ENCODE results near the gene HDAC4.

Gene HDAC4

GRCh38 chr2:239337122-239337876 lies 63.5 kb downstream of the HDAC4 start:
- DNase-seq (ENCODE audit: low read depth, low spot score): no peak
- TF ChIP-seq SUZ12 (IDR thresholded peaks at IDR 0.05; ENCODE audit: extremely low read depth, insufficient read depth, insufficient read length) (no peak), ZNF274 (IDR thresholded peaks at IDR 0.05; ENCODE audit: low read depth, low read length) (no peak), YY1 (IDR thresholded peaks at IDR 0.05; ENCODE audit: insufficient read depth, insufficient read length) (no peak)
- Histone ChIP-seq H3K27me3 (ENCODE audit: insufficient read depth, insufficient read length) (no peaks in the 10 kb centered on the region), H3K4me1 (ENCODE audit: insufficient read depth, insufficient read length) (no peaks in the 10 kb centered on the region), H3K36me3 (ENCODE audit: insufficient read depth, insufficient read length, low read length) (peaks cover 8% of the 10 kb centered on the region), H3K4me3 (ENCODE audit: insufficient read length, low read depth) (no peak overlapping the region), H3K9me3 (ENCODE audit: insufficient read depth, low read length) (no peaks in the 10 kb centered on the region), H3K9ac (ENCODE audit: insufficient read length, low read depth) (no peak overlapping the region)

DNA sequence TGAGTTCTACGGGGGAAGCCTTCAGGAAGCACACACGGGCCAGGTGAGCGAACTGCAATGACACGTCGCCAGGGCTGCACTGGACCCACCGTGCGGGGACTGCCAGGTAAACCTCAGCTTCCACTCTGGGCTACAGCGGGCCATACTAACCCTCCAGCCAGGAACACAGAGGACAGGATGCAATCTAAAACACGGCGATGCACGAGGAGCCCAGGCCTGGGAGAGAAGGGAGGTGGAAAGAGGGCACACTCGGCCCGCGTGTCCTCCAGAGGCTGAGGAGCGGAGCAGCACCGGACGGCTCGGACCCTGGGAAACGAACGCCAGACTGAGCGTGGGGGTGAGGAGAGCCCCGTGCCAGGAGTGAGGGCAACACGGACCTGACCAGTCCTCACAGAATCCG lies 69.3 kb downstream of the HDAC4 start:
- no peak overlapping the region for H3K9ac ChIP-seq (ENCODE audit: insufficient read length, low read depth)
- H3K36me3 ChIP-seq (ENCODE audit: insufficient read depth, insufficient read length, low read length): no peaks in the 10 kb centered on the region
- DNase-seq (ENCODE audit: low read depth, low spot score): no peak
- no peak for TF ChIP-seq YY1 (IDR thresholded peaks at IDR 0.05; ENCODE audit: insufficient read depth, insufficient read length)
- H3K4me1 ChIP-seq (ENCODE audit: insufficient read depth, insufficient read length): peaks cover 6% of the 10 kb centered on the region
- H3K4me3 ChIP-seq (ENCODE audit: insufficient read length, low read depth): no peak overlapping the region
- H3K27me3 ChIP-seq (ENCODE audit: insufficient read depth, insufficient read length): no peaks in the 10 kb centered on the region
- no peaks in the 10 kb centered on the region for H3K9me3 ChIP-seq (ENCODE audit: insufficient read depth, low read length)

DNA sequence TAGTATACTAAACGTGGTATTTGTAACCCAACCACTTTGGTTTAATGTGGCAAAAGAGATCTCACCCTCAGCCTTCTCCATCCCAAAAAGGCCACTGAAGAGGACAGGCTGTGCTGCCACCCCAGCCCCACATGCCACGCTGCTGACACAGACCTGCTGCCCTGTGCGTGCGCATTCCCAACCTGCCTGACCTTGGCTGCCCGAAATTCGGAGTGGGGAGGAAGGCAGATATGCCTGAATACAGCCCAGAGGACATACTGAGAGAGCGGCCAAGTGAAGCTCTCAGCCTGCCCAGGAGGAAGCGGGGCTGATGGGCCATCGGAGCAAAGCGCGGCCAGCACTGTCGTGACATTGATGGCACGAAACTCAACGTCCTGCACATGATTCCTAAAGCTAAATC lies 70.0 kb downstream of the HDAC4 start:
- no peak for DNase-seq (ENCODE audit: low read depth, low spot score)
- Histone ChIP-seq H3K9ac (ENCODE audit: insufficient read length, low read depth) (no peak overlapping the region), H3K4me1 (ENCODE audit: insufficient read depth, insufficient read length) (peaks cover 6% of the 10 kb centered on the region), H3K9me3 (ENCODE audit: insufficient read depth, low read length) (no peaks in the 10 kb centered on the region), H3K27me3 (ENCODE audit: insufficient read depth, insufficient read length) (no peaks in the 10 kb centered on the region), H3K36me3 (ENCODE audit: insufficient read depth, insufficient read length, low read length) (no peaks in the 10 kb centered on the region), H3K4me3 (ENCODE audit: insufficient read length, low read depth) (no peak overlapping the region)
- TF ChIP-seq SUZ12 (IDR thresholded peaks at IDR 0.05; ENCODE audit: extremely low read depth, insufficient read depth, insufficient read length) (no peak), ZNF274 (IDR thresholded peaks at IDR 0.05; ENCODE audit: low read depth, low read length) (no peak), YY1 (IDR thresholded peaks at IDR 0.05; ENCODE audit: insufficient read depth, insufficient read length) (no peak)

- no peak overlapping the region for H3K4me3 ChIP-seq (ENCODE audit: insufficient read length, low read depth)
- H3K27me3 ChIP-seq (ENCODE audit: insufficient read depth, insufficient read length): no peaks in the 10 kb centered on the region
- TF ChIP-seq ZNF274 (IDR thresholded peaks at IDR 0.05; ENCODE audit: low read depth, low read length): no peak
- TF ChIP-seq YY1 (IDR thresholded peaks at IDR 0.05; ENCODE audit: insufficient read depth, insufficient read length): no peak
- TF ChIP-seq SUZ12 (IDR thresholded peaks at IDR 0.05; ENCODE audit: extremely low read depth, insufficient read depth, insufficient read length): no peak
- DNase-seq (ENCODE audit: low read depth, low spot score): no peak
- no peaks in the 10 kb centered on the region for H3K9me3 ChIP-seq (ENCODE audit: insufficient read depth, low read length)
- no peaks in the 10 kb centered on the region for H3K36me3 ChIP-seq (ENCODE audit: insufficient read depth, insufficient read length, low read length)
- H3K4me1 ChIP-seq (ENCODE audit: insufficient read depth, insufficient read length): peaks cover 6% of the 10 kb centered on the region
- H3K9ac ChIP-seq (ENCODE audit: insufficient read length, low read depth): no peak overlapping the region
These were observed 70.7 kb downstream of the HDAC4 start for GRCh38 chr2:239329972-239330572.

DNA sequence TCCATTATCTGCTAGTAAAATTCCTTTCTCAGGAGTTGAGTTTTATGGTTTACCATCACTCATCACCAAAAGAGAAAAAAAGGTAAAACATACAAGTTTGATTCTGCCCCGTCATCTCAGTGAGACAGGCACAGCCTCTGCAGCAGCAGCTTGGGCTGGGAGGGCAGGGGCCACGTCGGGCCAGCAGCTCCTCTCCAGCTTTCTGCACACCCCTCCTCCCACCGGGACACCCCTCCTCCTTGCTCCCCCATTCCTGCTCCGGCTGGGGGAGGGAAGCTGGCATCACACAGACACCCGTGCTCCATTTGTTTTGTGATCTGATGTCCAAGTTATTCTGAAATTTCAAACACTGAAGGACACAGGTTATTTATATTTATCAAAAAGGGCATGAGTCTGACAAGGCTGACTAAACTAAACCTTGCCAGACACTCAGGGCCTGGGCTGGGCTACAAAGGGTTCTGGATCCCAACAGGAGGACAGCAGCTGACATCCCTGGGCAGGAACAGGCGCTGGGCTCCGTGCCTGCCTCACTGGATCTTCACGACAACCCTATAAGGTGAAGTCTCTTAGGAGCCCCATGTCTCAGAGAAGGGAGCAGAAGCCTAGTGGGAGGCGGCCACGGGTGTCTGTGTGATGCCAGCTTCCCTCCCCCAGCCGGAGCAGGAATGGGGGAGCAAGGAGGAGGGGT lies 71.4 kb downstream of the HDAC4 start:
- H3K9me3 ChIP-seq (ENCODE audit: insufficient read depth, low read length): no peaks in the 10 kb centered on the region
- H3K36me3 ChIP-seq (ENCODE audit: insufficient read depth, insufficient read length, low read length): peaks cover 1% of the 10 kb centered on the region
- no peaks in the 10 kb centered on the region for H3K27me3 ChIP-seq (ENCODE audit: insufficient read depth, insufficient read length)
- DNase-seq (ENCODE audit: low read depth, low spot score): no peak
- peaks cover 6% of the 10 kb centered on the region for H3K4me1 ChIP-seq (ENCODE audit: insufficient read depth, insufficient read length)
- TF ChIP-seq SUZ12 (IDR thresholded peaks at IDR 0.05; ENCODE audit: extremely low read depth, insufficient read depth, insufficient read length) (no peak), YY1 (IDR thresholded peaks at IDR 0.05; ENCODE audit: insufficient read depth, insufficient read length) (no peak), ZNF274 (IDR thresholded peaks at IDR 0.05; ENCODE audit: low read depth, low read length) (no peak)
- H3K9ac ChIP-seq (ENCODE audit: insufficient read length, low read depth): no peak overlapping the region
- no peak overlapping the region for H3K4me3 ChIP-seq (ENCODE audit: insufficient read length, low read depth)

- Histone ChIP-seq H3K9me3 (ENCODE audit: insufficient read depth, low read length) (no peaks in the 10 kb centered on the region), H3K4me3 (ENCODE audit: insufficient read length, low read depth) (no peak overlapping the region), H3K9ac (ENCODE audit: insufficient read length, low read depth) (no peak overlapping the region), H3K27me3 (ENCODE audit: insufficient read depth, insufficient read length) (no peaks in the 10 kb centered on the region), H3K4me1 (ENCODE audit: insufficient read depth, insufficient read length) (peaks cover 6% of the 10 kb centered on the region), H3K36me3 (ENCODE audit: insufficient read depth, insufficient read length, low read length) (peaks cover 3% of the 10 kb centered on the region)
- DNase-seq (ENCODE audit: low read depth, low spot score): no peak
- no peak for TF ChIP-seq SUZ12 (IDR thresholded peaks at IDR 0.05; ENCODE audit: extremely low read depth, insufficient read depth, insufficient read length)
- no peak for TF ChIP-seq ZNF274 (IDR thresholded peaks at IDR 0.05; ENCODE audit: low read depth, low read length)
- TF ChIP-seq YY1 (IDR thresholded peaks at IDR 0.05; ENCODE audit: insufficient read depth, insufficient read length): no peak
These were observed 72.2 kb downstream of the HDAC4 start for GRCh38 chr2:239328351-239329191.
